Gastroesophageal sphincter (tissue), 3 donors: ENCODE measurements around the gene MAP2K1.

Experiments
- POLR2A ChIP-seq, 2 donors: fragments of 450-650 bp; IDR thresholded peaks; one replicate each; pipeline ENCODE4 v1.6.1; 2017; ENCODE audit warnings: antibody characterized with exemption in 2 of 2, mild to moderate bottlenecking in 2 of 2, moderate library complexity in 1 of 2
- POLR2AphosphoS5 ChIP-seq: sonication (generic); formaldehyde crosslinking; IDR thresholded peaks from one replicate; pipeline ENCODE4 v1.6.1; 2017; ENCODE audit warnings: antibody characterized with exemption
- TF ChIP-seq, protein P1 (sequence below), 4 experiments: fragments of 200-600 bp in 2 of 4; fragments of 450-650 bp in 2 of 4; sonication (generic) in 1 of 4; IDR thresholded peaks; one replicate each; pipeline ENCODE4 v1.5.1; 2017 to 2019; ENCODE audit warnings: antibody characterized with exemption in 4 of 4, mild to moderate bottlenecking in 2 of 4, moderate library complexity in 2 of 4

DNA sequence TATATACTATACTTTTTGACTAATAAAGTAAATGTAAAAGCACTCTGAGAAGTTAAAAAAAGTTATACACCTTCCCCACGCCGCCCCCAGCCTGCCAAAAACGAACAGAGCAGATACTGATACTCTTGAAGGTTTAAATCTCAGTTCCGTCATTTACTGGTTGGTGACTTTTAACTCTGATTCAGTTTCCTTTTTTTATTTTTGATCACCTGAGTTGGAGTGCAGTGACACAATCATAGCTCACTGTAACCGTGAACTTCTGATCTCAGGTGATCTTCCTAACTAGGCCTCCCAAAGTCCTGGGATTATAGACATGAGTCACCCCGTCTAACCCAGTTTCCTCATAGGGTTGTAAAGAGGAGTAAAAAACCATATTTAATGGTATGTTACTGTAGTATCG, 27.0 kb upstream of the MAP2K1 start:
- TF ChIP-seq POLR2AphosphoS5: no peak
- TF ChIP-seq, protein P1, sequence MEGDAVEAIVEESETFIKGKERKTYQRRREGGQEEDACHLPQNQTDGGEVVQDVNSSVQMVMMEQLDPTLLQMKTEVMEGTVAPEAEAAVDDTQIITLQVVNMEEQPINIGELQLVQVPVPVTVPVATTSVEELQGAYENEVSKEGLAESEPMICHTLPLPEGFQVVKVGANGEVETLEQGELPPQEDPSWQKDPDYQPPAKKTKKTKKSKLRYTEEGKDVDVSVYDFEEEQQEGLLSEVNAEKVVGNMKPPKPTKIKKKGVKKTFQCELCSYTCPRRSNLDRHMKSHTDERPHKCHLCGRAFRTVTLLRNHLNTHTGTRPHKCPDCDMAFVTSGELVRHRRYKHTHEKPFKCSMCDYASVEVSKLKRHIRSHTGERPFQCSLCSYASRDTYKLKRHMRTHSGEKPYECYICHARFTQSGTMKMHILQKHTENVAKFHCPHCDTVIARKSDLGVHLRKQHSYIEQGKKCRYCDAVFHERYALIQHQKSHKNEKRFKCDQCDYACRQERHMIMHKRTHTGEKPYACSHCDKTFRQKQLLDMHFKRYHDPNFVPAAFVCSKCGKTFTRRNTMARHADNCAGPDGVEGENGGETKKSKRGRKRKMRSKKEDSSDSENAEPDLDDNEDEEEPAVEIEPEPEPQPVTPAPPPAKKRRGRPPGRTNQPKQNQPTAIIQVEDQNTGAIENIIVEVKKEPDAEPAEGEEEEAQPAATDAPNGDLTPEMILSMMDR (IDR thresholded peaks at IDR 0.05): no peak
- no peak for TF ChIP-seq POLR2A (IDR thresholded peaks at IDR 0.05)
